Measurements from ENCODE around the gene PPIB. TPM values are rescaled to one million over a fixed set of nuclear protein-coding genes. Genes with fewer than 3 reads are reported as not detected.
A peak's percentile ranks its signal among the peaks of the same experiment; 100 is the strongest.

The PPIB gene
- total RNA-seq, 1 experiment from 2014 or later: 410 TPM

DNA sequence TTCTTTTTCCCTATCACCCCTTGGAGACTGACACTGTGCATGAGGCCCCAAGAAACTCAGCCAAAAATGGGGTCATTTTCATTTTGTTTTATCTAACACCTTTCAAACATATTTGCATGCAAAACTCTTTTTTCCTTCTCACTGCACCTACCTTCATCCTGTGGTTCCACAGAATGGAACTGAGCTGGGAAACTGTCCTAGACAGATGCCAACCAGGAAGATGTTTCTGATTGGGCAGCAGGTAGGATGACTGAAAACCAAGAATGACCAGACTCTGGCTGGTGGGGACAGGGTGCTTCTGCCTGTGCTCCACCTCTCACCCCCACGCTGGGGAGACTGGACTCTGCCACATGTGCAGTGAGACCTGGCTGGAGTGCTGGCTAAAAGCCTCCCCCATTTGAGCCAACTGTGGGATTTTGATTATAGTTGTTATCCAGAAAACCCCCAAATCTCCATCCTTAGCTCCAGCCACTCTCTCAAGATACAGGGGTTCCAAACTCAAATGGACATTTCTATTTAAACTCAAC lies 5.2 kb downstream of the PPIB start:
- Histone ChIP-seq H3K27me3 (replicated peaks; ENCODE audit: insufficient read depth, low read depth, low read length, poor library complexity) (no peaks in the 10 kb centered on the region), H3K27ac (ENCODE audit: low read depth, low read length, poor library complexity, severe bottlenecking) (no peak overlapping the region), H3K4me1 (ENCODE audit: insufficient read depth, low read length, poor library complexity, severe bottlenecking) (peaks cover 12% of the 10 kb centered on the region), H3K4me3 (ENCODE audit: low read depth, low read length, poor library complexity, severe bottlenecking) (no peak overlapping the region), H3K9me3 (ENCODE audit: low read depth, low read length, poor library complexity, severe bottlenecking) (no peaks in the 10 kb centered on the region), H3K36me3 (ENCODE audit: insufficient read depth, low read length, poor library complexity, severe bottlenecking) (peaks cover 65% of the 10 kb centered on the region)
- BruUV-seq (replicated peaks): no TSS peak
- DNase-seq (ENCODE audit: low spot score): no peak
- CTCF ChIA-PET: no interaction called here
- intact Hi-C loops (cut with micrococcal nuclease; ENCODE audit: unreplicated experiment): no loop called here
- POLR2A ChIA-PET (ENCODE audit: low non-redundant PET): no interaction called here
- no peak for TF ChIP-seq EZH2 (IDR thresholded peaks at IDR 0.05; ENCODE audit: borderline replicate concordance, low read depth, low read length, poor library complexity, severe bottlenecking)

DNA sequence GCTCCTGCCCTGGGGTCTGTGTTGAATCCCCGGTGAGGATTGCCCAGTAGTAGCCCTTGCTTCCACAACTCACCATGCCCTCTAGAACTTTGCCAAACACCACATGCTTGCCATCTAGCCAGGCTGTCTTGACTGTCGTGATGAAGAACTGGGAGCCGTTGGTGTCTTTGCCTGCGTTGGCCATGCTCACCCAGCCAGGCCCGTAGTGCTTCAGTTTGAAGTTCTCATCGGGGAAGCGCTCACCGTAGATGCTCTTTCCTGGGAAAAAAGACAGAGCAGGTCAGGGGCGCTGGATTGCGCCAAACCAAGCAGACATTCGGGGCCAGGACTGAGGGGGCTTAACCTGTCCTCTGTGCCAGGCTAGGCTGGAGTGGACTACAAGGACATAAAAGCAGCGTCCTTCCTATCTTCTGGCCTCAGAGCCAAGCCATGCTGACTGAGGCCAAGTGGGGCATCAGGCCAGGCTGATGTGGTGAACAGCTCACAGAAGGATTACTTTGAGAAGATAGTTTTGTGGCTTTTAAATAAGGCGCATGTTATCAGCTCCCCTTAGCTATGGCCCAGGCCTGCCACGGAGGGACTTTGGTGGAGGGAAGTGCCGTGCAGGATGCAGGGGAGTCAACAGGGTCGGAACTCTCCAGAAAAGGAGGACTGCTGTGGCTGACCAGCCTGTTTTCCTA lies 6.0 kb downstream of the PPIB start:
- intact Hi-C loops (cut with micrococcal nuclease; ENCODE audit: unreplicated experiment): no loop called here
- Histone ChIP-seq H3K4me3 (ENCODE audit: low read depth, low read length, poor library complexity, severe bottlenecking) (no peak overlapping the region), H3K36me3 (ENCODE audit: insufficient read depth, low read length, poor library complexity, severe bottlenecking) (peaks cover 65% of the 10 kb centered on the region), H3K9me3 (ENCODE audit: low read depth, low read length, poor library complexity, severe bottlenecking) (no peaks in the 10 kb centered on the region), H3K4me1 (ENCODE audit: insufficient read depth, low read length, poor library complexity, severe bottlenecking) (peaks cover 19% of the 10 kb centered on the region), H3K27ac (ENCODE audit: low read depth, low read length, poor library complexity, severe bottlenecking) (no peak overlapping the region), H3K27me3 (replicated peaks; ENCODE audit: insufficient read depth, low read depth, low read length, poor library complexity) (no peaks in the 10 kb centered on the region)
- no peak for DNase-seq (ENCODE audit: low spot score)
- TF ChIP-seq EZH2 (IDR thresholded peaks at IDR 0.05; ENCODE audit: borderline replicate concordance, low read depth, low read length, poor library complexity, severe bottlenecking): no peak
- TF ChIP-seq, protein P1, sequence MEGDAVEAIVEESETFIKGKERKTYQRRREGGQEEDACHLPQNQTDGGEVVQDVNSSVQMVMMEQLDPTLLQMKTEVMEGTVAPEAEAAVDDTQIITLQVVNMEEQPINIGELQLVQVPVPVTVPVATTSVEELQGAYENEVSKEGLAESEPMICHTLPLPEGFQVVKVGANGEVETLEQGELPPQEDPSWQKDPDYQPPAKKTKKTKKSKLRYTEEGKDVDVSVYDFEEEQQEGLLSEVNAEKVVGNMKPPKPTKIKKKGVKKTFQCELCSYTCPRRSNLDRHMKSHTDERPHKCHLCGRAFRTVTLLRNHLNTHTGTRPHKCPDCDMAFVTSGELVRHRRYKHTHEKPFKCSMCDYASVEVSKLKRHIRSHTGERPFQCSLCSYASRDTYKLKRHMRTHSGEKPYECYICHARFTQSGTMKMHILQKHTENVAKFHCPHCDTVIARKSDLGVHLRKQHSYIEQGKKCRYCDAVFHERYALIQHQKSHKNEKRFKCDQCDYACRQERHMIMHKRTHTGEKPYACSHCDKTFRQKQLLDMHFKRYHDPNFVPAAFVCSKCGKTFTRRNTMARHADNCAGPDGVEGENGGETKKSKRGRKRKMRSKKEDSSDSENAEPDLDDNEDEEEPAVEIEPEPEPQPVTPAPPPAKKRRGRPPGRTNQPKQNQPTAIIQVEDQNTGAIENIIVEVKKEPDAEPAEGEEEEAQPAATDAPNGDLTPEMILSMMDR (conservative IDR thresholded peaks at IDR 0.05; ENCODE audit: low read depth, low read length): no peak
- ChIA-PET CTCF (no interaction called here), POLR2A (ENCODE audit: low non-redundant PET) (no interaction called here)
- BruUV-seq (replicated peaks): no TSS peak

DNA sequence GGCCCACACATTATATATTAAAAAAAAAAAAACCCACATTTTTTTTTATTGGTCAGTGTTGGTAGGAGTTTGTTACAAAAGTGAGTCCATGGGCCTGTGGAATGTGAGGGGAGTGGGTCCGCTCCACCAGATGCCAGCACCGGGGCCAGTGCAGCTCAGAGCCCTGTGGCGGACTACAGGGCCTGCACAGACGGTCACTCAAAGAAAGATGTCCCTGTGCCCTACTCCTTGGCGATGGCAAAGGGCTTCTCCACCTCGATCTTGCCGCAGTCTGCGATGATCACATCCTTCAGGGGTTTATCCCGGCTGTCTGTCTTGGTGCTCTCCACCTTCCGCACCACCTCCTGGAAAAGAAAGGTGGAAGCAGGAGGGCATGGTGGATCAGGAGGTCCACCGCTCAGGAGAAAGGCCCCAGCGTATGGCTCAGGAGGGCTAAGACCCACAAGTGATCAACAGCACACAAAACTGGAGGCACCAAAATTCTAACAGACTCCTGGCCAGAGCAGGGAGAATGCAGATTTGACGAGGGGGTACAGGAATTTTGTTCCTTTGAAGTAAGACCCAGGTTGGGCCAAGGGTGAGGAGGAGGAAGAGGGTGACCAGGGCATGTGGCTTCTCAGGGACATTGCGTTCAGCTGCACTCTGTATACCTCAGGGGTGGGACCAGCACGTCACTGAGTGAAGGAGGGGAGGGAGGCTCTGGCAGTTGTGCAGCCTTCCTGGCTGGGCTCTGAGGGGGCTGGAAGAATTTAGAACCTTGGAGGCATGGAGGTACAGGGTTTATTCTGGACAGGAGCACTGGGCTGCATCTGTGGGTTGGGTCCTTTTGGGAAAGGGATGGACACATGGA lies 6.8 kb downstream of the PPIB start:
- POLR2A ChIA-PET (ENCODE audit: low non-redundant PET): interaction anchor here (0.7 kb wide), 1 partner anchor 61 kb away, joined by 8 read pairs; no protein-coding TSS in a partner anchor
- H3K27me3 ChIP-seq (replicated peaks; ENCODE audit: insufficient read depth, low read depth, low read length, poor library complexity): no peaks in the 10 kb centered on the region
- TSS peak; percentile 50 for BruUV-seq (replicated peaks)
- H3K36me3 ChIP-seq (ENCODE audit: insufficient read depth, low read length, poor library complexity, severe bottlenecking): peaks cover 62% of the 10 kb centered on the region
- intact Hi-C loops (cut with micrococcal nuclease; ENCODE audit: unreplicated experiment): no loop called here
- H3K27ac ChIP-seq (ENCODE audit: low read depth, low read length, poor library complexity, severe bottlenecking): peak overlapping the region; percentile 16
- TF ChIP-seq EZH2 (IDR thresholded peaks at IDR 0.05; ENCODE audit: borderline replicate concordance, low read depth, low read length, poor library complexity, severe bottlenecking): no peak
- TF ChIP-seq, protein P1 (conservative IDR thresholded peaks at IDR 0.05; ENCODE audit: low read depth, low read length): no peak
- no peak overlapping the region for H3K4me3 ChIP-seq (ENCODE audit: low read depth, low read length, poor library complexity, severe bottlenecking)
- H3K4me1 ChIP-seq (ENCODE audit: insufficient read depth, low read length, poor library complexity, severe bottlenecking): peaks cover 21% of the 10 kb centered on the region
- no peaks in the 10 kb centered on the region for H3K9me3 ChIP-seq (ENCODE audit: low read depth, low read length, poor library complexity, severe bottlenecking)
- no peak for DNase-seq (ENCODE audit: low spot score)
- CTCF ChIA-PET: no interaction called here
